Body of pancreas (tissue), 4 donors: ENCODE data around the gene PDE3A.

Experiments used
- CTCF ChIP-seq, 7 experiments: fragments of 450-650 bp in 4 of 7; fragments of 200-600 bp in 3 of 7; sonication (generic) in 3 of 7; IDR thresholded peaks; one replicate each; pipeline ENCODE4 v1.5.1; 2016 to 2019; ENCODE audit warnings: antibody characterized with exemption in 7 of 7
- POLR2A ChIP-seq, 3 donors: fragments of 450-650 bp; IDR thresholded peaks; one replicate each; pipeline ENCODE4 v1.6.1; 2016; ENCODE audit warnings: antibody characterized with exemption in 3 of 3, mild to moderate bottlenecking in 2 of 3

GRCh38 chr12:20372326-20373096 is 4.2 kb downstream of the PDE3A start:
- TF ChIP-seq CTCF (IDR thresholded peaks at IDR 0.05) = no peak
- no peak for TF ChIP-seq POLR2A (IDR thresholded peaks at IDR 0.05)
